Osteocyte (in vitro differentiated cells): ENCODE measurements around the gene NTSR1. TPM values are rescaled to one million over a fixed set of nuclear protein-coding genes. Genes with fewer than 3 reads are reported as not detected.

ENCODE experiments used
- DNase-seq: peaks from one replicate; pipeline ENCODE4 v3.0.0; 2021; ENCODE audit warnings: mixed read lengths; ENCODE audit not compliant: unreplicated experiment; ENCODE audit errors: extremely low spot score
- H3K27ac Mint-ChIP-seq: one replicate; pipeline ENCODE4 v1.8.0; 2021; ENCODE audit warnings: mild to moderate bottlenecking, mixed read lengths; ENCODE audit not compliant: unreplicated experiment
- H3K27me3 Mint-ChIP-seq: one replicate; pipeline ENCODE4 v1.8.0; 2021; ENCODE audit warnings: mixed read lengths; ENCODE audit not compliant: unreplicated experiment
- H3K36me3 Mint-ChIP-seq: one replicate; pipeline ENCODE4 v1.8.0; 2021; ENCODE audit warnings: mixed read lengths; ENCODE audit not compliant: unreplicated experiment
- H3K4me1 Mint-ChIP-seq: one replicate; pipeline ENCODE4 v1.8.0; 2021; ENCODE audit warnings: mixed read lengths; ENCODE audit not compliant: unreplicated experiment
- H3K4me3 Mint-ChIP-seq: one replicate; pipeline ENCODE4 v1.8.0; 2021; ENCODE audit warnings: mild to moderate bottlenecking, moderate library complexity, mixed read lengths; ENCODE audit not compliant: unreplicated experiment
- H3K9me3 Mint-ChIP-seq: one replicate; pipeline ENCODE4 v1.8.0; 2021; ENCODE audit warnings: mixed read lengths; ENCODE audit not compliant: unreplicated experiment
- CTCF ChIP-seq: fragments of 200-600 bp; sonication (generic); IDR thresholded peaks from 2 replicates; pipeline ENCODE4 v1.5.0; 2021; ENCODE audit warnings: antibody characterized with exemption, mild to moderate bottlenecking, moderate library complexity
- total RNA-seq: library from RNA; stranded (reverse); gene quantifications from 2 replicates; pipeline ENCODE4 v1.2.1, GENCODE V29; 2021

The NTSR1 gene
- total RNA-seq, 1 donor from 2014 or later, result 0.11 TPM

DNA sequence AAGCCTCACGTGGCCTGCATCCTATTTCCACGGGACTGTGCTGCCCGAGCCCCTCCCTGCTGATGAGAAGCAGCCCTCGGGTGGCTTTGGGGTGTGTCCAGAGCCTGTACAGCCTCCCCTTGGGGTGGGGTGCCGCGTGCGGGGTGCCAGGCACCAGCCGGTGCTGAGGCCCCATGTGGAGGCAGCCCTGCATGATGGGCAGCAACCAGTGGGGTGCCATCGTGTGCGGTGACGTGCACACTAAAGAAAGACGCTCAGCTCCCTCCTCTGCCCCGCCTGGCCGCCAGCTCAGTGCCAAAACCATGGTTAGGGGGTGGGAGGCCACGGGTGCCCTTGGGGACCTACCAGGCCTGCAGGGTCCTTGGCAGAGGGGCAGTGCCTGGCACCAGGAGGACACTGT, 26.2 kb downstream of the NTSR1 start:
- H3K36me3 Mint-ChIP-seq, result no peaks in the 10 kb centered on the region
- no peak overlapping the region for H3K4me3 Mint-ChIP-seq
- no peak for DNase-seq
- H3K27ac Mint-ChIP-seq, result no peak overlapping the region
- TF ChIP-seq CTCF, result no peak
- H3K27me3 Mint-ChIP-seq, result peaks cover 33% of the 10 kb centered on the region
- peaks cover 6% of the 10 kb centered on the region for H3K4me1 Mint-ChIP-seq
- H3K9me3 Mint-ChIP-seq, result no peaks in the 10 kb centered on the region

GRCh38 chr20:62735331-62735821, 26.7 kb downstream of the NTSR1 start:
- peaks cover 11% of the 10 kb centered on the region for H3K4me1 Mint-ChIP-seq
- no peak overlapping the region for H3K27ac Mint-ChIP-seq
- no peaks in the 10 kb centered on the region for H3K36me3 Mint-ChIP-seq
- no peak overlapping the region for H3K4me3 Mint-ChIP-seq
- TF ChIP-seq CTCF, result no peak
- DNase-seq, result no peak
- H3K27me3 Mint-ChIP-seq, result peaks cover 28% of the 10 kb centered on the region
- no peaks in the 10 kb centered on the region for H3K9me3 Mint-ChIP-seq

GRCh38 chr20:62736026-62736406, 27.4 kb downstream of the NTSR1 start:
- no peak for DNase-seq
- Mint-ChIP-seq H3K36me3 (no peaks in the 10 kb centered on the region), H3K4me3 (no peak overlapping the region), H3K27ac (no peak overlapping the region), H3K9me3 (no peaks in the 10 kb centered on the region), H3K27me3 (peaks cover 22% of the 10 kb centered on the region), H3K4me1 (peaks cover 14% of the 10 kb centered on the region)
- TF ChIP-seq CTCF, result no peak

DNA sequence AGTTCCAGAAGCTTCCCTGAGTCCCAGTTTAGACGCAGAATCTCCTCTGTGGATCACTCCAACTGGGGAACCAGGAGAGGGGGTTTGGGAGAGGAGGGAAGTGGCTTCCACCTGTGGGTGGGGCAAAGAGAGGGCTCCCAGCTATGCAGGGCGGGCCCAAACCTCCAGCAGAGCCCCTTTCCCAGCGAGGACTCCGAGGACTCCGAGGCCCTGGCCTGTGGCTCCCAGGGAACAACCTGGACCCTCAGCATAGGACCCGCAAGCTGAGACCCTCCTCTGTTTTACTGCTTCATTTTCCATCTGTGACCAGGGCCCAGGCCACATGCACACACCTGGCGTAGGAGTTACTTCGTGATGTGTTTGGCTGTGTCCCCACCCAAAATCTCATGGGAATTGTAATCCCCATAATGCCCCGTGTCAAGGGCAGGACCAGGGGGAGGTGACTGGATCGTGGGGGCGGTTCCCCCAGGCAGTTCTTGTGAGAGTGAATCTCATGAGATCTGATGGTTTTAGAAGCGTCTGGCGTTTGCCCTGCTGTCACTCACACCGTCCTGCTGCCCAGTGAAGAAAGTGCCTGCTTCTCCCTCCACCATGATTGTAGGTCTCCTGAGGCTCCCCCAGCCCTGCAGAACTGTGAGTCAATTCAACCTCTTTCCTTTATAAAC, 27.9 kb downstream of the NTSR1 start:
- no peak for DNase-seq
- Mint-ChIP-seq H3K27me3 (peaks cover 21% of the 10 kb centered on the region), H3K4me3 (no peak overlapping the region), H3K27ac (no peak overlapping the region), H3K36me3 (no peaks in the 10 kb centered on the region), H3K4me1 (peaks cover 14% of the 10 kb centered on the region), H3K9me3 (no peaks in the 10 kb centered on the region)
- no peak for TF ChIP-seq CTCF

GRCh38 chr20:62737271-62737811, 28.7 kb downstream of the NTSR1 start:
- Mint-ChIP-seq H3K4me3 (no peak overlapping the region), H3K27me3 (peaks cover 15% of the 10 kb centered on the region), H3K4me1 (peaks cover 14% of the 10 kb centered on the region), H3K36me3 (no peaks in the 10 kb centered on the region), H3K9me3 (no peaks in the 10 kb centered on the region), H3K27ac (no peak overlapping the region)
- DNase-seq, result no peak
- TF ChIP-seq CTCF, result no peak
